HG03060 (cell line): ENCODE measurements around the gene NEMP2.
"Not testable (repeated sequence)": the region's sequence is repeated elsewhere in the genome, so short reads cannot be mapped to it uniquely, and the experiment has no call there.

Experiments used
- ATAC-seq: cut with Tn5 transposase; IDR thresholded peaks from one replicate; pipeline ENCODE4 v1.9.1; 2021; ENCODE audit warnings: low read depth, moderate number of reproducible peaks; ENCODE audit not compliant: unreplicated experiment

The NEMP2 gene

DNA sequence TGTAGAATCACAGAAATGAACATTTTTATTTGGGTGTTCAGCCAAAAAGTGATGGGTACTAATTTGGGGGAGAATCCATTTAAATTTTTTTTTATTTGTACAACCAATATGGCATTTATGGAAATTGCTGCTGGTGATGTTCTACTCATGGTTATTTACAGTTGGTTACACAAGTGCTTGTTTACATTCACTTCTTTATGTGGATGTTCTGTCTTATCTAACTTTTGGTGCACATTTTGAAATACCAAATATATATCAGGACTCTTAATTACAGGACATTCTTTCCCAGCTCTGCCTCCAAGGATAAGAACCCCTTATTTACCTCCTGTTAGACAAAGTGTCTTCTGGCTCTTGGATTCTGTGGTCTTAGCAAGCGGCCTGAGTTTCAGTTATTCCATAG lies 35.2 kb downstream of the NEMP2 start:
- no peak for ATAC-seq

GRCh38 chr2:190497428-190497827 lies 37.1 kb downstream of the NEMP2 start:
- no peak for ATAC-seq

GRCh38 chr2:190494600-190495227 lies 39.8 kb downstream of the NEMP2 start:
- not testable (repeated sequence) for ATAC-seq

GRCh38 chr2:190493095-190493494 lies 41.4 kb downstream of the NEMP2 start:
- no peak for ATAC-seq

- no peak for ATAC-seq
Measured at GRCh38 chr2:190490502-190490901, 44.0 kb downstream of the NEMP2 start.

DNA sequence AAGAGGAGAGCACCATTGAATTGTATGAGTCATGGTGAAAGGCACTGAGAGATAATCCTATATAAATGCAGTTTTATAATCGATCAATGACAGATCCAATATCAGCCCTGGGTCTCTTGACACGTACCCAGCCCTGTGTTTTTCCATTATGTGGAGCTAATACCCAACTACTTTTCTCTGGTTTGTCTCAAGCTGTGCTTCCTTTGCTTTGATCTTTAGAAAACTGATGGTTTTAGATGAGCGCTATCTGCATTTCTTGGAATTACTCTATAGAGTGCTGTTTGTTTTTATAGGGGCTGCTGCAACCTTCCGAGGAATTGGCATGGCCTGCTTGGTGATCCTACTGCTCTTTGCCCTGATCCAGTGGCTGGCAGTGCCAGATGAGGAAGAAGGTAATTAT lies 45.0 kb downstream of the NEMP2 start:
- ATAC-seq: no peak

- no peak for ATAC-seq
Measured at GRCh38 chr2:190488516-190489233, 45.8 kb downstream of the NEMP2 start.

GRCh38 chr2:190486037-190486623 lies 48.4 kb downstream of the NEMP2 start:
- no peak for ATAC-seq

DNA sequence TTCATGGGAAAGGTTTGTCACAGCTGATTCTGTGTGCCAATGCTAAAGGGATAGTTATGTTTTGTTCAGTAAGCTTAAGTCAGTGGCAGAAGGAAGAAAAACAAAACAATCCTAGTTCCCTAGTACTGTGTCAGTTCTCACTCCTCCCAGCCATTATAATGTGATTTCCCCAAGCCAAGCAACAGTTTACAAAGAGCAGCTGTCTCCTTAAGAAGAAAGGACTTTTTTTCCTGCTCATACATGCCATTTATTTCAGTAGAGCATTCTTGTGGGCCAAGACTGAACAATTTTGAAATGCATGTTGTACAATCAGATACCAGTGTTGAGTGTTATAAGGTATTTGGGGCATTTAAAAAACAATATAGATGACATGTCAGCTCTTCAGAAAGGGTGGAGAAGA lies 52.1 kb downstream of the NEMP2 start:
- ATAC-seq: no peak

DNA sequence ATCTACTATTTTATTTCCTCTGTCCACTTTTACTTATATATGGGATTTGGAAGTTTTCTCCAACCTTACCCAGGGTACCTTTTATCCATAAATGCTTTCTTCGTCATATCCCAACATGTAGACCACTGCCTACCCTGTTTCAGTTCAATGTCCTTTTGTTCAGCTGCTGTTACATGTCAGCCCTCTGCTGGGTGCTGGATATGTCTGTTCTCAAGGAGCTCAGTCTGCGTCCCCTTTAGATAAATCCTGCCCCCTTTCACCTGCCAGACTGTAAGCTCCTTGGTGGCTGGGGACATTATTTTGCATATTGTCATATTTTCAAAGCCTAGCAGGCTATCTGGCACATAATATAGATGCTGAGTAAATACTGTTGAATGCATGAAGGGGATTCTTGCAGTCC lies 53.2 kb downstream of the NEMP2 start:
- ATAC-seq: no peak

- no peak for ATAC-seq
Measured at GRCh38 chr2:190478572-190479195, 55.8 kb downstream of the NEMP2 start.

DNA sequence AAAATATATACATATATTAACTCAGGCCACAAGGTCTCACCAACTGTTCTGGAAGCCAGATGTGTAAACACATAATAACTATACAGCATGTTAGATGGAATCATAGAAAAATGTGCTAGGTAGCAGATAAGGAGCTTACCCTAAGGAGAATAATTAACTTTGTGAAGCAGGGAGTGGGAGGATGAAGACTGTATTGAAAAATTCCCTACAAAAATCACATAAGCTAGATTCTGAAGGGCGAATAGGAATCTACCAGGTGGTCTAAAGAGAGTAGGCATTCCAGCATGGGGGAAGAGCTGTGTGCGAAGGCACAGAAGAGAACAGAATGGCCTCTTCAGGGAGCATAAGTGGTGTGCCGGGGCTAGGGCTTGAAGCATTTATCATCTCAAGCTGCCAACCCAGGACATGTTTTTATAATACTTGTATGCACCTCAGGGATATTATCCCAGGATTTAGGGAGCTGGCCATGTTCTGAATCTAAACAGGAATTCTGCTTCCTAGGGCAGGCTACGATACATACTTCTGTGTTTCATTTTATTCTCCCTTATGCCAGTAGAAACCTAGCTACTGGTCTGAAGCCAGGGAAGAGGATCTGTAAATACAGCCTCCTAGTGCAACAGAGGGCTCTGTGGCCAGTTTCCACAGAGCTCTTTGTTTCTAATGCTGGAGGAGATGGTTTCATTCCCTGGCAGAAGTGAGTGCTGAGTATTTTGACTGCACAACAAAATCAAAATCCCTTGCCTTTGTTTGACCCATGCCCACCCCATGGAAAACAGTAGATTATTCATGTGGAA lies 56.7 kb downstream of the NEMP2 start:
- ATAC-seq: no peak

- ATAC-seq: no peak
Measured at GRCh38 chr2:190470256-190470826, 64.2 kb downstream of the NEMP2 start.

DNA sequence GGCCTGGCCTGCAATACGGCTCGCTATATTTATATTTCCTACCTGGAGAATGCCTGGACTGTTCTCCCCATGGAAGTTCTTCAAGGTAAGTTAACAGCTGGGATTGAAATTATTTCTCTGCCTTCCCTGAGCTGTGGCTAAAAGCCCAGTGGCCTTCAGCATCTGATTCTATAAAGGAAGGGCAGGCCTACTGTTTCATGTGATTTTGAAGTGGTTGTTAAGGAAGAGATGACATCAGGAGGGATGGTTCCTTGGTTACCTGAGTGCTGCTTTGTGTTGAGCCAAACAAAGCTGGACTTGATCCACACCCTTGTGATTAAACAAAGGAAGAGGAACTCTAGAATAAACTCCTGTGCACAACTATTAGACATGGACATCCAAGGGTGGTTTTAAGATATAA lies 64.8 kb downstream of the NEMP2 start:
- ATAC-seq: no peak

GRCh38 chr2:190468814-190469569 lies 65.5 kb downstream of the NEMP2 start:
- peak; percentile 48 for ATAC-seq

- not testable (repeated sequence) for ATAC-seq
Measured at GRCh38 chr2:190468354-190468753, 66.2 kb downstream of the NEMP2 start.

DNA sequence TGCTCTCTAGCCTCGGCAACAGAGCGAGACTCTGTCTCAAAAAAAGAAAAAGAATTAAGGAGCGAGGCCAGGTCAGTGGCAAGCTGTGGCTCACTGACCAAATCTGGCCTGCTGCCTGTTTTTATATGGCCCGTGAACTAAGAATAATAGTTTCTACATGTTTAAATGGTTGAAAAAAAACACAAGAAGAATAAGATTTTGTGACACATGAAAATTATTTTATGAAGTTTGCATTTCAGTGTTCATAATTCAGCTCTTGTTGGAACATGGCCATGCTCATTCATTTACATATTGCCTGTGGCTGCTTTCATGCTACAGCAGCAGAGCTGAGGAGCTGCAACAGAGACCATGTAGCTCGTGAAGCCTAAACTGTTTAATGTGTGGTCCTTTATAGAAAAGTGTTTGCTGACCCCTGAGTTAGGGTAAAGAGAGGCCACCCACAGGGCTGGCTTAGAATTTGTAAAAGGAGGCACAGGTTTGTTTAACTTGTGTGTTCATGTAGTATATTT lies 66.9 kb downstream of the NEMP2 start:
- no peak for ATAC-seq

DNA sequence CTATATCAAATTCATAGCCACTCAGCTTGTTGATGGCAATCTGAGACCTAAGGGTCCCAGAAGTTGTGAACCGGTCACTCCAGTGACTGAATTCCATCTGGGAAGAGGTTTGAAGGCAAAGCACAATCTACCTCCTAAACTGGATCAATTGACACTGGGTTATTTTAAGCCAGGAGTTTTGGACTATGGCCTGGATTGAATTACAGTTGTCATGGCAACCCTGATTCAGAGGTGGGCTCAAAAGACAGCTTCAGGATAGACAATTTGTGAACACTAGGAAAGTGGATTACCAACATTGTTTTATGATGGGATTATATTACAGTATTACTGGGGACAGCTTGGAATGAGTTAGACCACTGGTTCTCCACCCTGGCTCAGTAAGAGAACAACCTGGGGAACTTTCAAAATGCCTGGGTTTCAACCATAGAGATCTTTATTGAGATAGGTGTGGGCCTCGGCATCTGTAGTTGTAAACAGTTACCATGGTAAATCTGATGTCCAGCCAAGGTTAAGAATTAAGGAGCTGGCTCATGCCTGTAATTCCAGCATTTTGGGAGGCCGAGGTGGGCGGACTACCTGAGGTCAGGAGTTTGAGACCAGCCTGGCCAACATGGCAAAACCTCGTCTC lies 67.6 kb downstream of the NEMP2 start:
- no peak for ATAC-seq

GRCh38 chr2:190465060-190465459 lies 69.5 kb downstream of the NEMP2 start:
- peak; percentile 41 for ATAC-seq
